DND-41 (cell line): ENCODE results near the gene NOSIP.
"Not testable (repeated sequence)": the region's sequence is repeated elsewhere in the genome, so short reads cannot be mapped to it uniquely, and the experiment has no call there.

Source experiments
- ATAC-seq: fragments of 200-7000 bp; cut with Tn5 transposase; 3 replicates; pipeline ENCODE4 v1.9.1; 2021; ENCODE audit warnings: low read depth; ENCODE audit not compliant: insufficient read depth
- DNase-seq: peaks from one replicate; pipeline ENCODE4 v3.0.0-alpha.2; 2020
- H2AFZ ChIP-seq: 2 replicates; pipeline ENCODE4 v1.6.0; 2012; ENCODE audit warnings: low read depth, low read length
- H3K27ac ChIP-seq: 2 replicates; pipeline ENCODE4 v1.5.1; 2012; ENCODE audit warnings: low read length, inconsistent platforms
- H3K27me3 ChIP-seq: fragments of 200-600 bp; sonication (generic); 2 replicates; pipeline ENCODE4 v1.6.0; 2012; ENCODE audit warnings: low read length, mild to moderate bottlenecking, inconsistent platforms; ENCODE audit not compliant: insufficient read depth, poor library complexity
- H3K36me3 ChIP-seq: 2 replicates; pipeline ENCODE4 v1.5.1; 2012; ENCODE audit warnings: low read length, inconsistent platforms; ENCODE audit not compliant: insufficient read depth
- H3K4me1 ChIP-seq: 2 replicates; pipeline ENCODE4 v1.5.1; 2012; ENCODE audit warnings: mild to moderate bottlenecking, low read length; ENCODE audit not compliant: insufficient read depth
- H3K4me2 ChIP-seq: 2 replicates; pipeline ENCODE4 v1.6.0; 2012; ENCODE audit warnings: mild to moderate bottlenecking, moderate library complexity, low read length, inconsistent platforms; ENCODE audit not compliant: insufficient read depth
- H3K4me3 ChIP-seq, 2 experiments: fragments of 200-600 bp in 1 of 2; shearing (Covaris generic) in 1 of 2; 2 replicates each; pipeline ENCODE4 v1.5.1; 2012 to 2016; ENCODE audit warnings: inconsistent platforms in 2 of 2, low read length in 2 of 2, mild to moderate bottlenecking in 2 of 2, low read depth in 1 of 2, moderate library complexity in 1 of 2
- H3K79me2 ChIP-seq: 2 replicates; pipeline ENCODE4 v1.6.0; 2012; ENCODE audit warnings: low read length, inconsistent platforms; ENCODE audit not compliant: insufficient read depth
- H3K9ac ChIP-seq: 2 replicates; pipeline ENCODE4 v1.6.0; 2012; ENCODE audit warnings: low read depth, mild to moderate bottlenecking, inconsistent platforms, low read length, moderate library complexity
- H3K9me3 ChIP-seq: 2 replicates; pipeline ENCODE4 v1.5.1; 2012; ENCODE audit warnings: low read length, moderate library complexity, mild to moderate bottlenecking, inconsistent platforms; ENCODE audit not compliant: insufficient read depth, severe bottlenecking
- H4K20me1 ChIP-seq: 2 replicates; pipeline ENCODE4 v1.6.0; 2012; ENCODE audit warnings: low read length; ENCODE audit not compliant: insufficient read depth
- EZH2 ChIP-seq: IDR thresholded peaks from 3 replicates; pipeline ENCODE4 v1.6.1; 2012; ENCODE audit warnings: borderline replicate concordance, low read depth, mild to moderate bottlenecking, moderate library complexity, low read length, inconsistent platforms; ENCODE audit not compliant: severe bottlenecking
- TF ChIP-seq, protein P1 (sequence below): IDR thresholded peaks from 2 replicates; pipeline ENCODE4 v1.5.1; 2012; ENCODE audit warnings: borderline replicate concordance, low read length, moderate library complexity, mild to moderate bottlenecking; ENCODE audit not compliant: poor library complexity, severe bottlenecking; ENCODE audit errors: extremely low read depth

Gene NOSIP

DNA sequence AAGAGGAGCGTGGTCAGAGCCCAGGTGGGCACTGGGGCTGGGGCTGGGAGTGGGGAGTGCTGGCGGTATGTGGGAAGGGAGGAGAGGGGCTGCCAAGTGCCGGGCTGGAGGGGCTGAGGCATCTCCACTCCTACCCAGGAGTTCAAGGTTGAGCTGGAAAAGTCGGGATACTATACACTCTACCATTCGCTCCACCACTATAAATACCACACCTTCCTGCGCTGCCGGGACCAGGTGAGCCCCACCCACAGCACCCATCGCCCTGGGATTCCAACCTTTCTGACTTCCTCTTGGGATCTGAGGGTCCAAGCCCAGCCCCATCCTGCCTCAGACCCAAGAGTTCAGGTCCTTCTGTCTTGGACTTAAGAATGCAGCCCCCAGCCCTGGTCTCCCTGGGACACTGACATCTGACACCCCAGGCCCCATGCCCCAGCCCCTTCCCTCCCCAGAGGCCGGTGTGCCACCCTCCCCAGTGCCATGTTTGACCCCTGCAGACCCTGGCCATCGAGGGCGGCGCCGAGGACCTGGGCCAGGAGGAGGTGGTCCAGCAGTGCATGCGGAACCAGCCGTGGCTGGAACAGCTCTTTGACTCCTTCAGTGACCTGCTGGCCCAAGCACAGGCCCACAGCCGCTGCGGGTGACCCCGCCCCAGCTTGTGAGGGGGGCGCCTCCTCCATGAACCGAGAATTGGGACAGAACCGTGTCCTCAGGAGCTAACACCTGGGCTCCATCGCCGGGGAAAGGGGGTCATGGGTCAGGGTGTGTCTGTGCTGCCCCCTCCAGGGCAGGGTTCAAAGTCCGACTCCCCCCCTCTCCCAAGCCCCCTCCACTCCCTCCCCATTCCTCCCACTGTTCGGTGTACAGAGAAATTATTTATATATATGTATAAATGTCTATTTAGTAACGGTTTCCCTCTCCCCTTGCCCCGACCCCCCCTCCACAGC lies 44.9 kb upstream of the NOSIP start:
- peaks cover 53% of the 10 kb centered on the region for H3K36me3 ChIP-seq
- peaks cover 15% of the 10 kb centered on the region for H4K20me1 ChIP-seq
- TF ChIP-seq, protein P1, sequence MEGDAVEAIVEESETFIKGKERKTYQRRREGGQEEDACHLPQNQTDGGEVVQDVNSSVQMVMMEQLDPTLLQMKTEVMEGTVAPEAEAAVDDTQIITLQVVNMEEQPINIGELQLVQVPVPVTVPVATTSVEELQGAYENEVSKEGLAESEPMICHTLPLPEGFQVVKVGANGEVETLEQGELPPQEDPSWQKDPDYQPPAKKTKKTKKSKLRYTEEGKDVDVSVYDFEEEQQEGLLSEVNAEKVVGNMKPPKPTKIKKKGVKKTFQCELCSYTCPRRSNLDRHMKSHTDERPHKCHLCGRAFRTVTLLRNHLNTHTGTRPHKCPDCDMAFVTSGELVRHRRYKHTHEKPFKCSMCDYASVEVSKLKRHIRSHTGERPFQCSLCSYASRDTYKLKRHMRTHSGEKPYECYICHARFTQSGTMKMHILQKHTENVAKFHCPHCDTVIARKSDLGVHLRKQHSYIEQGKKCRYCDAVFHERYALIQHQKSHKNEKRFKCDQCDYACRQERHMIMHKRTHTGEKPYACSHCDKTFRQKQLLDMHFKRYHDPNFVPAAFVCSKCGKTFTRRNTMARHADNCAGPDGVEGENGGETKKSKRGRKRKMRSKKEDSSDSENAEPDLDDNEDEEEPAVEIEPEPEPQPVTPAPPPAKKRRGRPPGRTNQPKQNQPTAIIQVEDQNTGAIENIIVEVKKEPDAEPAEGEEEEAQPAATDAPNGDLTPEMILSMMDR = no peak
- TF ChIP-seq EZH2 = no peak
- H3K79me2 ChIP-seq = no peaks in the 10 kb centered on the region
- ATAC-seq (no peak), DNase-seq (no peak)
- no peaks in the 10 kb centered on the region for H3K27me3 ChIP-seq
- H3K9me3 ChIP-seq = no peaks in the 10 kb centered on the region
- no peak overlapping the region for H3K9ac ChIP-seq
- H3K4me2 ChIP-seq = no peak overlapping the region
- no peak overlapping the region for H2AFZ ChIP-seq
- no peaks in the 10 kb centered on the region for H3K4me1 ChIP-seq
- H3K4me3 ChIP-seq = no peak overlapping the region
- no peak overlapping the region for H3K27ac ChIP-seq

DNA sequence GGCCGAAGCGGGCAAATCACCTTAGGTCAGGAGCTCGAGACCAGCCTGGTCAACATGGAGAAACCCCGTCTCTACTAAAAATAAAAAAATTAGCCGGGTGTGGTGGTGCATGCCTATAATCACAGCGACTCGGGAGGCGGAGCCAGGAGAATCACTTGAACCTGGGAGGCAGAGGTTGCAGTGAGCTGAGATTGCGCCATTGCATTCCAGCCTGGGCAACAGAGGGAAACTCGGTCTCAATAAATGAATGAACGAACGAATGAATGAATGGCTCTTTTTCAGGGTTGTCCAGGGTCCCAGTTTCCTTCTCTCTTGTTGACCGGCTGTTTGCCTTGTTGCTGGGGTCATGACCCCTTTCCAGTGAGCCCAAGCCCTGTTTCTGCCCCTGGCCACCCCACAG lies 37.5 kb upstream of the NOSIP start:
- not testable (repeated sequence) for DNase-seq, ATAC-seq, H3K9ac ChIP-seq, H3K4me1 ChIP-seq, H3K27ac ChIP-seq, H3K4me3 ChIP-seq, H3K4me2 ChIP-seq, H2AFZ ChIP-seq, H3K9me3 ChIP-seq, H3K27me3 ChIP-seq
- Histone ChIP-seq H3K36me3 (peaks cover 79% of the 10 kb centered on the region), H3K79me2 (peaks cover 16% of the 10 kb centered on the region), H4K20me1 (peaks cover 41% of the 10 kb centered on the region)

DNA sequence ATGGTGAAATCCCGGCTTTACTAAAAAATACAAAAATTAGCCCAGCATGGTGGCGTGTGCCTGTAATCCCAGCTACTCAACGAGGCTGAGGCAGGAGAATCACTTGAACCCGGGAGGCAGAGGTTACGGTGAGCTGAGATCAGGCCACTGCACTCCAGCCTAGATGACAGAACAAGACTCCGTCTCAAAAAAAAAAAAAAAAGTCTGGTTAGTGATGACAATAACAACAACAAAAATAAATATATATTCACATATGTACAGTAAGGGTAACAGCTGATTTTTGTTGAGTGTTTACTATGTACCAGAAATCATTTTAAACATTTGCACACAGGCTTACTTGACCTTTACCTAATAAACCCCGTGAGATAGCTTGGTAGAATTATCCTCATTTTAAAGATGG lies 36.6 kb upstream of the NOSIP start:
- peaks cover 24% of the 10 kb centered on the region for H3K79me2 ChIP-seq

DNA sequence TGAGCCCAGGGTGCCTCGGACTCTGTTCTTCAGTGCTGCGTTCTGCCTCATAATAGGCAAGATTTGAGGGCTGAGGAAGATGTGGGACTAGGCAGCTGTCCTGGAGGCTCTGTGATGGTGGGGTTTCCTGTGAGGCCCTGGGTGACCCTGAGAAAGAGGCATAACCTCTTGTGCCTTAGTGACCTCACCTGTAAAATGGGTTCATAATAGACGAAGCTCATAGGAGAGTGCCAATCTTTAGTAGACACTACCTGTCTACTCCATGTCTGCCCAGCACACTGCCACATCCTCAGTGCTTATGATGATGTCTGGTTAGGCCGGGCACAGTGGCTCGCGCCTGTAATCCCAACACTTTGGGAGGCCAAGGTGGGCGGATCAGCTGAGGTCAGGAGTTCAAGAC lies 36.2 kb upstream of the NOSIP start:
- peaks cover 45% of the 10 kb centered on the region for H4K20me1 ChIP-seq
- peaks cover 81% of the 10 kb centered on the region for H3K36me3 ChIP-seq

More for the DNA sequence above, 36.6 kb upstream of the NOSIP start:
- H4K20me1 ChIP-seq = peaks cover 46% of the 10 kb centered on the region
- no peaks in the 10 kb centered on the region for H3K27me3 ChIP-seq
- H2AFZ ChIP-seq = no peak overlapping the region
- TF ChIP-seq, protein P1 = no peak
- no peak for TF ChIP-seq EZH2
- ATAC-seq (no peak), DNase-seq (no peak)
- no peak overlapping the region for H3K27ac ChIP-seq
- H3K4me1 ChIP-seq = no peaks in the 10 kb centered on the region
- no peak overlapping the region for H3K4me2 ChIP-seq
- peaks cover 84% of the 10 kb centered on the region for H3K36me3 ChIP-seq
- no peak overlapping the region for H3K4me3 ChIP-seq
- no peaks in the 10 kb centered on the region for H3K9me3 ChIP-seq
- H3K9ac ChIP-seq = no peak overlapping the region

More for the DNA sequence above, 36.2 kb upstream of the NOSIP start:
- DNase-seq (no peak), ATAC-seq (no peak)
- Histone ChIP-seq H3K9me3 (no peaks in the 10 kb centered on the region), H3K4me3 (no peak overlapping the region), H3K4me1 (no peaks in the 10 kb centered on the region), H3K27ac (no peak overlapping the region), H3K79me2 (peaks cover 24% of the 10 kb centered on the region), H3K9ac (no peak overlapping the region), H2AFZ (no peak overlapping the region), H3K4me2 (no peak overlapping the region), H3K27me3 (no peaks in the 10 kb centered on the region)
- no peak for TF ChIP-seq EZH2
- TF ChIP-seq, protein P1 = no peak
